Stimulated activated CD4-positive, alpha-beta T cell treated with anti-CD3 and anti-CD28 coated beads, Interleukin-15, amount 100 ng/mL, for 1 hour (primary cell): ENCODE data around the gene PAQR5.
"Not testable (repeated sequence)": the region's sequence is repeated elsewhere in the genome, so short reads cannot be mapped to it uniquely, and the experiment has no call there.

Experiments used
- DNase-seq, 2 donors: peaks; one replicate each; pipeline ENCODE4 v3.0.0-alpha.2; 2020; ENCODE audit warnings: low read depth in 1 of 2, low spot score in 1 of 2

The PAQR5 gene

GRCh38 chr15:69417581-69417980 is 118.9 kb downstream of the PAQR5 start:
- no peak for DNase-seq

DNA sequence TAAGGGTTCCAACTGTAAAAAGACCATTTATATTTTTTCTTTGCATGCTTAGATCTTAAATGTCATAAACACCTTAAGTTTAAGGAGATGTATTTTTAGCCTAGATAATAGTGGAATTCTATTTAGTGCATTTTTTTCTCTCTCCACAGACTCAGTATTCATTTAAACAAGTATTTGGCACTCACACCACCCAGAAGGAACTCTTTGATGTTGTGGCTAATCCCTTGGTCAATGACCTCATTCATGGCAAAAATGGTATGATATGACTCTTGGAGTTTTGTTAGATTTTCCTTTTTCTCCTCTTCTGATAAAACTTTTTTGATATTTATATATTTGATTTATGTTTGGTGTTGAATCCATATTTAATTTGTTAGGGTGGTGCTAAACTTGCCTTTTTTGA is 122.8 kb downstream of the PAQR5 start:
- DNase-seq, result no peak

GRCh38 chr15:69422336-69422895 is 123.7 kb downstream of the PAQR5 start:
- no peak for DNase-seq

- no peak for DNase-seq
Observed at GRCh38 chr15:69424001-69424400, 125.3 kb downstream of the PAQR5 start.

DNA sequence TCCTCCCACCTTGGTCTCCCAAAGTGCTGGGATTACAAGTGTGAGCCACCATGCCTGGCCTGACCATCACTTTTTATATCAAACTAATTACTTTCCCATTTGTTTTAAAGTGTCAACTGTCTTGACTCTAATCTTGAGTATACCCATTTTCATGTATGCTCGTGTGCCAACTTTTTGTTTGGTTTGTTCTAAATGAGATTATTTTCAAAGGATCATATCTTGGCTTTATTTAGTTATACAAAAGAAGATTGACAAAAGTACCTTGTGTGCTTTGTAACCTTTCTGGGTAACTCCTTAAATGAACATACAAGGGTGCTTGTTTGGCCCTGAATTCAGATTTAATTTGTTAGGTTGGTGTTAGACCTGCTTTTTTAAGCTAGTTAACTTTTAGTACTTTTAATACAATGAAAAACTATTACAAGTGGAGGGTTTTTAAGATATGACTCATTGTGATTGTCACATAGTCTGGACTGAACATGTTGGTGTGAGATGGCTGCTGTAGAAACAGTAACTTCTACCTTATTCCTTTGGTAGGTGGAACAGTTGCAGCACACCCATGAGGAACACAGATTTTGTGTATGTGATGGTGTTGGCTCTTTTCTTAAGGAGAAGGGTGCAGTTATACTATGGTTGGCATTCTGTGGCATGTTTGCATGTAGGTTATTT is 126.2 kb downstream of the PAQR5 start:
- DNase-seq, result no peak

DNA sequence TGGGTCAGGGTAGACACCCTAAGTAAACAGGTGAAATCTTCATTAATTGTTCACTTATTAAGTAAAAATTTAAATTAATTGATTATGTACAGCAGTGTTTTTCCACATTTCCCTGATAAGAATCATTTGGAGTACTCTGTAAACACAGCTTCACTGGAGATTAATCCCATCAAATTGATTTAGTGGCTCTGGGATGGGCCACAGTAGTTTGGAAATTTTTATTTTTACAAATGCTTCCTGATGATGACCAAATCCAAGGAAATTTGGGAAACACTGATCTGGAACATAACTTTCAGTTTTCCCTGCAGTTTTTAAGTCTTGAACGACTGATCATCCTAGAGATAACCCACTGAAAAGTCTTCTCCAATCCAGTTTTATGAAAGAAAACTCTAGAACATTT is 135.1 kb downstream of the PAQR5 start:
- no peak for DNase-seq

- DNase-seq, result no peak
Observed at GRCh38 chr15:69434238-69434637, 135.5 kb downstream of the PAQR5 start.

DNA sequence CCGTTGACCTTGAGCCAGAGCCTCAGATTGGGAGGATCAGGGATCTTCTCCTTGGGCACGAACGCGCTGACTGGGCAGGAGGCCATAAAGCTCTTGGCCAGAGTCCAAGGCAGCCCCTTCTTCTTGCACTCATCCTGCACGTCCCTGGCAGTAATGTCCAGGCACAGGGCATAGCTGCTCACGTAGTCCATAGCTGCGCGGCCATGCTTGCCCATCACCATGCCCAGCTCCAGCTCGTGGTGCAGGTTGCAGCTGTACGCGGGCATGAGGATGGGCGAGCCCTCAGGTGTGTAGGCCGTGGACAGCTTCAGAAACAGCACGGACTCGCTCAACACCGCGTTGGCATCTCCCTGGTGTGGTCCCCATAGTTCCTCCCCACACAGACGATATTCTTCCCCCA is 136.0 kb downstream of the PAQR5 start:
- DNase-seq, result no peak

DNA sequence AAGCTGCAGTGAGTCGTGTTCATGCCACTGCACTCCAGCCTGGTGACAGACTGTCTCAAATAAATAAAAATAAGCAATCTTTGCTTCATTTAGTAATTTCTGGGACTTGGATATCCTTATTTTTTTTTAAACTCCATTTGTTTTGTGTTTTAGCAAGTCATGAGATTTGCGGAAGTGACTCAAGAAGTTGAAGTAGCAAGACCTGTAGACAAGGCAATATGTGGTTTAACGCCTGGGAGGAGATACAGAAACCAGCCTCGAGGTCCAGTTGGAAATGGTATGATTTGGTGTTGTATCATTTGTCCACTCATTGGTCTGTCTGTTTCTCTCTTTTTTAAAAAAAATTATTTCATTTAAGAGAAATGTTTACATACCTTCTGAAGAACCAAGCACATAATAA is 137.3 kb downstream of the PAQR5 start:
- no peak for DNase-seq

DNA sequence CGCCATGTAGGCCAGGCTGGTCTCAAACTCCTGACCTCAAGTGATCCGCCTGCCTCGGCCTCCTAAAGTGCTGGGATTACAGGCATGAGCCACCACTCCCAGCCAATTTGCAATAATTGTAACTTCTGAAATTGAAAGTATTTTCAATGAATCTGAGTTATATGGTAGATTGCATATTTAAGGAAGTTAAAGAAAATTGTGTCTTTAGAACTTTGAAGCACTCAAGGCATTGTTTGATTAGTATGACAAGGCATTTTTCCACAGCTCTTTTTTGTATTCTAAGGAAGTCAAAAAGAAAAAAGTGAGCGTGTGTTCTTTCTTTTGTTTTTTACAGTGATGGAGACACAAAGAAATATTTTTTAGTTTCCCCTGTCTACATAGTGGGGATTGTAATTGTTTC is 138.2 kb downstream of the PAQR5 start:
- no peak for DNase-seq

GRCh38 chr15:69439623-69440022 is 140.9 kb downstream of the PAQR5 start:
- no peak for DNase-seq

- no peak for DNase-seq
Observed at GRCh38 chr15:69443032-69443611, 144.4 kb downstream of the PAQR5 start.

- no peak for DNase-seq
Observed at GRCh38 chr15:69444686-69445085, 146.0 kb downstream of the PAQR5 start.

GRCh38 chr15:69446953-69447352 is 148.2 kb downstream of the PAQR5 start:
- no peak for DNase-seq

DNA sequence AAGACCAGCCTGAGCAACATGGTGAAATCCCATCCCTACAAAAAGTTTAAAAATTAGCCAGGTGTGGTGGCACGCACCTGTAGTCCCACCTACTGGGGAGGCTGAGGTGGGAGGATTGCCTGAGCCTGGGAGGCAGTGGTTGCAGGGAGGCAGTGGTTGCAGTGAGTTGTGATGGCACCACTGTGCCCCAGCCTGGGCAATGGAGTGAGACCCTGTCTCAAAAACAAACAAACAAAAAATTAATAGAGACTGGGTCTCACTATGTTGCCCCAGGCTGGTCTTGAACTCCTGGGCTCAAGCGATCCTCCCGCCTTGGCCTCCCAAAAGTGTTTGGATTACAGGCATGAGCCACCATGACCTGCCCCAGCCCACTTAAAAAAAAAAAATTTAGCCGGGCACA is 151.5 kb downstream of the PAQR5 start:
- not testable (repeated sequence) for DNase-seq

GRCh38 chr15:69450968-69451695 is 152.4 kb downstream of the PAQR5 start:
- DNase-seq, result no peak

GRCh38 chr15:69451951-69452691 is 153.4 kb downstream of the PAQR5 start:
- no peak for DNase-seq

DNA sequence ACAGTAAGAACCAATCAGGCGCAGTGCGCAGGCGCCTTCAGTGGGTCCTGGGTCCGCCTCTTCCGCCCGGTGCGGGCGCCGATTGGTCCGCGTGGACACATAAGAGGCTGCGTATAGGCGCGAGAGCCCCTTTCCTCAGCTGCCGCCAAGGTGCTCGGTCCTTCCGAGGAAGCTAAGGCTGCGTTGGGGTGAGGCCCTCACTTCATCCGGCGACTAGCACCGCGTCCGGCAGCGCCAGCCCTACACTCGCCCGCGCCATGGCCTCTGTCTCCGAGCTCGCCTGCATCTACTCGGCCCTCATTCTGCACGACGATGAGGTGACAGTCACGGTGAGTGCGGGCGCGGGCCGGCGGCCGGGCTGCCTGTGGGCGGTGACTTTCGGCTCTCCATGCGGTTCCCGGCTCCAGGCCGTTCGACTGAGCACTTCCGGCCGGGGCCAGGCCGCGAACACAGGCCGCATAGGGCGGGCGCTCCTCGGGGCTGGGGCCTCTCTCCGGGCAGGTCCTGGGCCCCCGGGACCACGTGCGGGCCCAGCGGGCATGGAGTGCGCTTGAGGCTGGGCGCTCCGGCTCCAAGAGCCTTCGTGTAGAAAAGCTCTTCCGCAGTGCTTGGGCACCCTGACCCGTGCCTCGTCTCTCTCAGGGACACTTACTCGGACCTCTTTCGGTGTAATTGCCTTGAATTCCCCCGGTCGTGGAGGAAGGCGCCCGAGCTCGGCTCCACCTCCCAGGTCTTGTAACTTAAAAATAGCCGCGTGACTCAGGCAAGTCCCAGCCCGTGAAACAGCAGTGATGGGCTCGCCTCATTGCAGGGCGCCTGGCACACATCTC is 154.2 kb downstream of the PAQR5 start, which contains the start of gene RPLP1:
Gene RPLP1, plus strand, starts transcription at position 127 of the 830 bp plus-strand sequence. Its CDS starts 131 bp downstream, at position 258.
- DNase-seq, result peak; percentile 93 to 94

GRCh38 chr15:69454953-69455352 is 156.2 kb downstream of the PAQR5 start:
- no peak for DNase-seq
